ENCODE data around the gene SYS1.

SYS1 gene

DNA sequence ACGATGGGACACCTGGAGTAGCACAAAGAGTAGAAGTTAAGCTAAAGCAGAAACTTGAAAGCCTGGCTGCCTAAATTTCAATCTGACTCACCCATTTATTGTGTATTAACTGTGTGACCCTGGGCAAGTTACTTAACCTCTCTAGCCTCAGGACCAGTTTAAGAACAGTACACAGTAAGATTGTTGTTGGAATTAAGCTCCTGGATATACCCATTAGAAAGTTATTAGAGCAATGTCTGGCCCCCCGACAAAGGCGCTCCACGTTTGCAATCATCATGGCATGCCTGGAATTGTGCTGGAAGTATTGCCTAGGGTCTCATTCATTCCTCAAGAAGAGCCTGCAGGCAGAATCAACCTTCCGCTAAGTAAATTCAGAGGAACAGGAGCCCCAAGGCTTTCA, 16.1 kb upstream of the SYS1 start:
- TF ChIP-seq TCF4 (CRISPR knock-in tag; IDR thresholded peaks at IDR 0.05; ENCODE audit: borderline replicate concordance) (no peak), ZFP30 (CRISPR knock-in tag; IDR thresholded peaks at IDR 0.05) (no peak), ZC3H10 (CRISPR knock-in tag; IDR thresholded peaks at IDR 0.05) (no peak), CSDC2 (CRISPR knock-in tag; IDR thresholded peaks at IDR 0.05) (no peak), ISL1 (CRISPR knock-in tag; IDR thresholded peaks at IDR 0.05) (no peak), ZNF70 (CRISPR knock-in tag; IDR thresholded peaks at IDR 0.05) (no peak), ZFP3 (CRISPR knock-in tag; IDR thresholded peaks at IDR 0.05) (no peak), ZNF565 (CRISPR knock-in tag; conservative IDR thresholded peaks at IDR 0.05; ENCODE audit: low read depth) (no peak), ESRRG (CRISPR knock-in tag; IDR thresholded peaks at IDR 0.05) (no peak)
- TF ChIP-seq, protein P1, sequence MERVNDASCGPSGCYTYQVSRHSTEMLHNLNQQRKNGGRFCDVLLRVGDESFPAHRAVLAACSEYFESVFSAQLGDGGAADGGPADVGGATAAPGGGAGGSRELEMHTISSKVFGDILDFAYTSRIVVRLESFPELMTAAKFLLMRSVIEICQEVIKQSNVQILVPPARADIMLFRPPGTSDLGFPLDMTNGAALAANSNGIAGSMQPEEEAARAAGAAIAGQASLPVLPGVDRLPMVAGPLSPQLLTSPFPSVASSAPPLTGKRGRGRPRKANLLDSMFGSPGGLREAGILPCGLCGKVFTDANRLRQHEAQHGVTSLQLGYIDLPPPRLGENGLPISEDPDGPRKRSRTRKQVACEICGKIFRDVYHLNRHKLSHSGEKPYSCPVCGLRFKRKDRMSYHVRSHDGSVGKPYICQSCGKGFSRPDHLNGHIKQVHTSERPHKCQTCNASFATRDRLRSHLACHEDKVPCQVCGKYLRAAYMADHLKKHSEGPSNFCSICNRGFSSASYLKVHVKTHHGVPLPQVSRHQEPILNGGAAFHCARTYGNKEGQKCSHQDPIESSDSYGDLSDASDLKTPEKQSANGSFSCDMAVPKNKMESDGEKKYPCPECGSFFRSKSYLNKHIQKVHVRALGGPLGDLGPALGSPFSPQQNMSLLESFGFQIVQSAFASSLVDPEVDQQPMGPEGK (CRISPR knock-in tag; IDR thresholded peaks at IDR 0.05; ENCODE audit: borderline replicate concordance): no peak
- no peak for ATAC-seq

DNA sequence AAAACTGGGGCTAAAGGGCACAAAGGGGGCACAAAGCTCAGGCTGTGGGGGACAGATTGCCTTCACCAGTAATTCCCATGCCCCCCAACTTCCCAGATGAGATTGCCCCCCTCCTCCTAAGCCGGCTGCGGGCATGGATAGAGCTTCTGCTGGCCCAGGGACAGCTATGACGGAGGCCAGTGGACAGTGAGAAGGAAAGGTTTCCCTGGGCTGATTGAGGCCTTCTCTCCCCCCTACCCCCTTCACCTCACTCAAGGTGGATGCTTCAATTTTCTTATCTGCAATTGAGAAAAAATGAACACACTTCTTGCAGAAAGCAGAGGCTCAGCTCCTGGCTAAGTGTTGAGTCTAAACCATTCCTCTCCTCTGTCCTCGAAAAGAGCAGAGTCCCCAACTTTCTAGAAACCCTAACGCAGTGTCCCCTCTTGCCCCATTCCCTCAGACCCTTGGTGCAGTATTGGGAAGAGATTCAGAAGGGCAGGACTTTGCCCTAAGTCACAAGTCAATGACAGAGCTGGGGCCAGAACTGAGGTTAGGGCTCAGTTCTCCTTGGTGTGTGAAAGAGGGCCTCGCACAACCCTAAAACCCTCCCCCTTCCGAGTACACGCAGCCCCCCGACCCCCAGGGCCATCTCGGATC, 15.5 kb upstream of the SYS1 start:
- ATAC-seq: peak; percentile 23
- TF ChIP-seq PPARA (CRISPR knock-in tag; IDR thresholded peaks at IDR 0.05; ENCODE audit: borderline replicate concordance) (no peak), TOX (CRISPR knock-in tag; IDR thresholded peaks at IDR 0.05; ENCODE audit: borderline replicate concordance) (no peak), BACH2 (CRISPR knock-in tag; IDR thresholded peaks at IDR 0.05; ENCODE audit: borderline replicate concordance) (no peak), TCF4 (CRISPR knock-in tag; IDR thresholded peaks at IDR 0.05; ENCODE audit: borderline replicate concordance) (no peak), OSR1 (CRISPR knock-in tag; IDR thresholded peaks at IDR 0.05) (no peak), ESRRG (CRISPR knock-in tag; IDR thresholded peaks at IDR 0.05) (no peak), ZC3H10 (CRISPR knock-in tag; IDR thresholded peaks at IDR 0.05) (no peak), ARNTL (CRISPR knock-in tag; IDR thresholded peaks at IDR 0.05; ENCODE audit: borderline replicate concordance, low read depth) (no peak)
- TF ChIP-seq, protein P2, sequence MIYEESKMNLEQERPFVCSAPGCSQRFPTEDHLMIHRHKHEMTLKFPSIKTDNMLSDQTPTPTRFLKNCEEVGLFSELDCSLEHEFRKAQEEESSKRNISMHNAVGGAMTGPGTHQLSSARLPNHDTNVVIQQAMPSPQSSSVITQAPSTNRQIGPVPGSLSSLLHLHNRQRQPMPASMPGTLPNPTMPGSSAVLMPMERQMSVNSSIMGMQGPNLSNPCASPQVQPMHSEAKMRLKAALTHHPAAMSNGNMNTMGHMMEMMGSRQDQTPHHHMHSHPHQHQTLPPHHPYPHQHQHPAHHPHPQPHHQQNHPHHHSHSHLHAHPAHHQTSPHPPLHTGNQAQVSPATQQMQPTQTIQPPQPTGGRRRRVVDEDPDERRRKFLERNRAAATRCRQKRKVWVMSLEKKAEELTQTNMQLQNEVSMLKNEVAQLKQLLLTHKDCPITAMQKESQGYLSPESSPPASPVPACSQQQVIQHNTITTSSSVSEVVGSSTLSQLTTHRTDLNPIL (CRISPR knock-in tag; IDR thresholded peaks at IDR 0.05; ENCODE audit: low read depth): no peak
- TF ChIP-seq, protein P1 (CRISPR knock-in tag; IDR thresholded peaks at IDR 0.05; ENCODE audit: borderline replicate concordance): no peak
- TF ChIP-seq, protein P3, sequence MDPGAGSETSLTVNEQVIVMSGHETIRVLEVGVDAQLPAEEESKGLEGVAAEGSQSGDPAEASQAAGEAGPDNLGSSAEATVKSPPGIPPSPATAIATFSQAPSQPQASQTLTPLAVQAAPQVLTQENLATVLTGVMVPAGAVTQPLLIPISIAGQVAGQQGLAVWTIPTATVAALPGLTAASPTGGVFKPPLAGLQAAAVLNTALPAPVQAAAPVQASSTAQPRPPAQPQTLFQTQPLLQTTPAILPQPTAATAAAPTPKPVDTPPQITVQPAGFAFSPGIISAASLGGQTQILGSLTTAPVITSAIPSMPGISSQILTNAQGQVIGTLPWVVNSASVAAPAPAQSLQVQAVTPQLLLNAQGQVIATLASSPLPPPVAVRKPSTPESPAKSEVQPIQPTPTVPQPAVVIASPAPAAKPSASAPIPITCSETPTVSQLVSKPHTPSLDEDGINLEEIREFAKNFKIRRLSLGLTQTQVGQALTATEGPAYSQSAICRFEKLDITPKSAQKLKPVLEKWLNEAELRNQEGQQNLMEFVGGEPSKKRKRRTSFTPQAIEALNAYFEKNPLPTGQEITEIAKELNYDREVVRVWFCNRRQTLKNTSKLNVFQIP (CRISPR knock-in tag; IDR thresholded peaks at IDR 0.05; ENCODE audit: borderline replicate concordance, low read depth): no peak

DNA sequence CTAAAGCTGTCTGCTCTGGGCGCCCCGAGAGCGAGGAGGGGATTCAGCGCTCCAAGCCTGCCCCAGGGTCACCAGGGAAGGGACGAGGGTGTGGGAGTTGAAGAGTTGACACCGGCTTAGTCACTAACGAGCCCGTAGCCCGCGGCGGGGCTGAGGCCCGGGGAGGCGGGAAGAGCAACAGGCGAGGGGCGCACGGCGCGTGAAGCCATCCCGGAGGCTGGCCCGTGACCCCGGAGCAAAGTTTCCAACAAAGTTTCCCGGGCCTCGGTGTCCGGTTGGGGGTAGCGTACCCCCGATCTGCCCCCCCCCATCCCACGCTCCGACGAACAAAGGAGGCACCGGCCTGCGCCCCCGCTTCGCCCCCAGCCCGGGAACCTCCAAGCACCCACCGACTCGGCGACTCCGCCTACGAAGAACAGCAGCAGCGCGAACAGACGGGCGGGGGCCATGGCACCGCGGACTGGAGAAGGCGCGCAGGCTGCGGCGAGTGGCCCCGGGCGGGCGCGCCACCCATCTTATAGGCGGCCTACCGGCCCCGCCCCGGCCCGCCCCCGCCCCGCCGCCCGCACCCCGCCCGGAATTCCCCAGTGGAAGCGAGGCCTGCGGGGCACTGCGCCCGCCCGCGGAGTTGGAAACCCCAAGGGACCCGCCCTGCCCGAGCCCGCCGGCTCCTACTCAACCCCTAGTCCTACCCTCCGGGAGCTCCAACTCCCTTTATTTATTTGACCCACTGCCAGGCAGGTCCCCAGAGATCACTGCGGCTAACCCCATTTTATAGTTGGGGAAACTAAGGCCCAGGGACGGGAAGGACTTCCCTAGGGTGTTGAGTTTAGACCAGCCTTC, 14.8 kb upstream of the SYS1 start, which contains the start of gene SDC4:
Gene SDC4, minus strand, starts transcription at position 489 of the 843 bp plus-strand sequence. Its CDS starts 40 bp downstream, at position 449.
- TF ChIP-seq, protein P1 (CRISPR knock-in tag; IDR thresholded peaks at IDR 0.05; ENCODE audit: borderline replicate concordance): 0 out of 2 replicates have a peak, but pooled peaks have one; percentile 54
- TF ChIP-seq, protein P4, sequence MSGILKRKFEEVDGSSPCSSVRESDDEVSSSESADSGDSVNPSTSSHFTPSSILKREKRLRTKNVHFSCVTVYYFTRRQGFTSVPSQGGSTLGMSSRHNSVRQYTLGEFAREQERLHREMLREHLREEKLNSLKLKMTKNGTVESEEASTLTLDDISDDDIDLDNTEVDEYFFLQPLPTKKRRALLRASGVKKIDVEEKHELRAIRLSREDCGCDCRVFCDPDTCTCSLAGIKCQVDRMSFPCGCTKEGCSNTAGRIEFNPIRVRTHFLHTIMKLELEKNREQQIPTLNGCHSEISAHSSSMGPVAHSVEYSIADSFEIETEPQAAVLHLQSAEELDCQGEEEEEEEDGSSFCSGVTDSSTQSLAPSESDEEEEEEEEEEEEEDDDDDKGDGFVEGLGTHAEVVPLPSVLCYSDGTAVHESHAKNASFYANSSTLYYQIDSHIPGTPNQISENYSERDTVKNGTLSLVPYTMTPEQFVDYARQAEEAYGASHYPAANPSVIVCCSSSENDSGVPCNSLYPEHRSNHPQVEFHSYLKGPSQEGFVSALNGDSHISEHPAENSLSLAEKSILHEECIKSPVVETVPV (CRISPR knock-in tag; IDR thresholded peaks at IDR 0.05): no peak
- peak; percentile 80 for ATAC-seq

All from SK-N-SH treated with all-trans-retinoic acid at 6 μM for 48 hours (cell line).